ENCODE results near the gene DOK3.

Gene DOK3

GRCh38 chr5:177509381-177509951 is at the start of gene DOK3:
Gene DOK3 (minus strand): TSS chr5:177509826. CDS start chr5:177509540, 286 bp downstream.
- no peak for DNase-seq

- DNase-seq, result no peak
Observed at GRCh38 chr5:177557796-177558195, 48.2 kb upstream of the DOK3 start.

- no peak for DNase-seq
Observed at GRCh38 chr5:177557041-177557647, 47.5 kb upstream of the DOK3 start.

GRCh38 chr5:177555665-177556064 is 46.0 kb upstream of the DOK3 start:
- DNase-seq, result no peak

GRCh38 chr5:177555228-177555627 is 45.6 kb upstream of the DOK3 start:
- no peak for DNase-seq

GRCh38 chr5:177554474-177555111 is 45.0 kb upstream of the DOK3 start, which contains the start of gene FAM193B:
Gene FAM193B (minus strand): TSS chr5:177554563. CDS start chr5:177554458, 105 bp downstream.
- DNase-seq, result peak; percentile 63

- DNase-seq, result no peak
Observed at GRCh38 chr5:177553671-177554429, 44.2 kb upstream of the DOK3 start.

- no peak for DNase-seq
Observed at GRCh38 chr5:177552839-177553455, 43.3 kb upstream of the DOK3 start.

- DNase-seq, result no peak
Observed at GRCh38 chr5:177550122-177550521, 40.5 kb upstream of the DOK3 start.

- DNase-seq, result no peak
Observed at GRCh38 chr5:177548495-177548894, 38.9 kb upstream of the DOK3 start.

GRCh38 chr5:177547736-177548135 is 38.1 kb upstream of the DOK3 start:
- DNase-seq, result no peak

- DNase-seq, result no peak
Observed at GRCh38 chr5:177546258-177546741, 36.7 kb upstream of the DOK3 start.

- no peak for DNase-seq
Observed at GRCh38 chr5:177545487-177546257, 36.0 kb upstream of the DOK3 start.

GRCh38 chr5:177542816-177543465 is 33.3 kb upstream of the DOK3 start:
- no peak for DNase-seq

GRCh38 chr5:177540438-177540837 is 30.8 kb upstream of the DOK3 start:
- DNase-seq, result no peak

- no peak for DNase-seq
Observed at GRCh38 chr5:177539411-177539810, 29.8 kb upstream of the DOK3 start.

GRCh38 chr5:177538876-177539275 is 29.2 kb upstream of the DOK3 start:
- no peak for DNase-seq

- no peak for DNase-seq
Observed at GRCh38 chr5:177537389-177538361, 28.0 kb upstream of the DOK3 start.

GRCh38 chr5:177536386-177536785 is 26.8 kb upstream of the DOK3 start:
- DNase-seq, result no peak

- no peak for DNase-seq
Observed at GRCh38 chr5:177535125-177535524, 25.5 kb upstream of the DOK3 start.
